Right lobe of liver (tissue), 4 donors: ENCODE data around the gene WDR44.

Source experiments
- CTCF ChIP-seq, 4 donors: fragments of 200-600 bp in 3 of 4; fragments of 450-650 bp in 1 of 4; IDR thresholded peaks; one replicate each; pipeline versions ENCODE4 v1.5.1 to v1.8.0; 2016 to 2022; ENCODE audit warnings: antibody characterized with exemption in 4 of 4, mild to moderate bottlenecking in 2 of 4
- POLR2A ChIP-seq: fragments of 450-650 bp; IDR thresholded peaks from one replicate; pipeline ENCODE4 v1.6.1; 2017; ENCODE audit warnings: antibody characterized with exemption, mild to moderate bottlenecking
- donor health status: DM: no; HTN: no; CAD: no.
- donor health status: DM: no; HTN: no; CAD: no.
- donor health status: DM: no; HTN: yes; CAD: no.

- no peak for TF ChIP-seq POLR2A
- TF ChIP-seq CTCF (IDR thresholded peaks at IDR 0.05) = no peak
Observed at GRCh38 chrX:118350221-118350620, 4.3 kb downstream of the WDR44 start.
